Measurements from ENCODE around the gene NHLRC3. TPM values are rescaled to one million over a fixed set of nuclear protein-coding genes. Genes with fewer than 3 reads are reported as not detected.

Gene NHLRC3
- total RNA-seq, 1 experiment from 2014 or later, result 12.3 TPM

DNA sequence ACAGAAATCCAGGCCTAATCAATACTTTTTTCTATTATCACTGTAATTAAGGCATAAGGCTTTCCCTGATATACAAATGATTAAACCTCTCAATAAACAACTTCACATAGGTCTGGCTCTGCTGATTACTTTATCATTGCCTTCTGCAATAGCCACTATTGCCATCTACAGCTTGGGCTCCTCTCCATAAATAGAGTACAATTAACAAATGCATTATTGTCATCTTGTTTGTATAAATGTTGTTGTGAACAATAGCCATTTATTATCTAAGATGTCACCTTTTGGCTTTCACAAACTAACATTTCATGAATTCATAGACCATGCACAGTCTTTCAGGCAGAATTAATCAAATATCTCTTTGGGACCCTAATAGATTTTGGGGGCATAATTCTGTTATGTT is 53.3 kb downstream of the NHLRC3 start:
- POLR2A ChIA-PET (ENCODE audit: low non-redundant PET), result no interaction called here
- H3K4me3 ChIP-seq (ENCODE audit: low read depth, low read length, poor library complexity, severe bottlenecking), result no peak overlapping the region
- CTCF ChIA-PET, result no interaction called here
- no peak for DNase-seq (ENCODE audit: low spot score)
- H3K36me3 ChIP-seq (ENCODE audit: insufficient read depth, low read length, poor library complexity, severe bottlenecking), result no peaks in the 10 kb centered on the region
- intact Hi-C loops (cut with micrococcal nuclease; ENCODE audit: unreplicated experiment), result no loop called here
- H3K27me3 ChIP-seq (replicated peaks; ENCODE audit: insufficient read depth, low read depth, low read length, poor library complexity), result no peaks in the 10 kb centered on the region
- no peaks in the 10 kb centered on the region for H3K9me3 ChIP-seq (ENCODE audit: low read depth, low read length, poor library complexity, severe bottlenecking)
- BruUV-seq (replicated peaks), result no TSS peak
- no peak overlapping the region for H3K27ac ChIP-seq (ENCODE audit: low read depth, low read length, poor library complexity, severe bottlenecking)
- no peak for TF ChIP-seq EZH2 (IDR thresholded peaks at IDR 0.05; ENCODE audit: borderline replicate concordance, low read depth, low read length, poor library complexity, severe bottlenecking)
- TF ChIP-seq, protein P1, sequence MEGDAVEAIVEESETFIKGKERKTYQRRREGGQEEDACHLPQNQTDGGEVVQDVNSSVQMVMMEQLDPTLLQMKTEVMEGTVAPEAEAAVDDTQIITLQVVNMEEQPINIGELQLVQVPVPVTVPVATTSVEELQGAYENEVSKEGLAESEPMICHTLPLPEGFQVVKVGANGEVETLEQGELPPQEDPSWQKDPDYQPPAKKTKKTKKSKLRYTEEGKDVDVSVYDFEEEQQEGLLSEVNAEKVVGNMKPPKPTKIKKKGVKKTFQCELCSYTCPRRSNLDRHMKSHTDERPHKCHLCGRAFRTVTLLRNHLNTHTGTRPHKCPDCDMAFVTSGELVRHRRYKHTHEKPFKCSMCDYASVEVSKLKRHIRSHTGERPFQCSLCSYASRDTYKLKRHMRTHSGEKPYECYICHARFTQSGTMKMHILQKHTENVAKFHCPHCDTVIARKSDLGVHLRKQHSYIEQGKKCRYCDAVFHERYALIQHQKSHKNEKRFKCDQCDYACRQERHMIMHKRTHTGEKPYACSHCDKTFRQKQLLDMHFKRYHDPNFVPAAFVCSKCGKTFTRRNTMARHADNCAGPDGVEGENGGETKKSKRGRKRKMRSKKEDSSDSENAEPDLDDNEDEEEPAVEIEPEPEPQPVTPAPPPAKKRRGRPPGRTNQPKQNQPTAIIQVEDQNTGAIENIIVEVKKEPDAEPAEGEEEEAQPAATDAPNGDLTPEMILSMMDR (conservative IDR thresholded peaks at IDR 0.05; ENCODE audit: low read depth, low read length), result no peak
- no peaks in the 10 kb centered on the region for H3K4me1 ChIP-seq (ENCODE audit: insufficient read depth, low read length, poor library complexity, severe bottlenecking)

DNA sequence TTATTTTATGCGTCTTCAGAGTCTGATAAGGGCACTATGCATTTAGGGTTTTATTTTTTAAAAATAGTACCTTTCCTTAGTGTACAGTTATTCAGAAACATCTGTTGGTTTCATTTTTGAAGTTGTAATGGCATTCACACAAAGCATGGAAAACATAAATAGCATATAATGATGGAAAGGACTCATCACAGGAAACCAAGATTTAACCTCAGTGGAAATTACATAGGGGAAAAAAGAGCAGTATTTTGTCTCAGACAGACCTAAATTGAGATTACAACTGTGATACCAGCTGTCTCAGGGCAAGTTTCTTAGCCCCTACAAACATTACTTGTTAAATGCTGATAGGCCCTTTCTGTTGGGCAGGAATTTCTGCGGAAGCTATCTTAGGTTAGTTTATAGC is 57.2 kb downstream of the NHLRC3 start:
- Histone ChIP-seq H3K4me1 (ENCODE audit: insufficient read depth, low read length, poor library complexity, severe bottlenecking) (peaks cover 4% of the 10 kb centered on the region), H3K27me3 (replicated peaks; ENCODE audit: insufficient read depth, low read depth, low read length, poor library complexity) (no peaks in the 10 kb centered on the region), H3K9me3 (ENCODE audit: low read depth, low read length, poor library complexity, severe bottlenecking) (no peaks in the 10 kb centered on the region), H3K36me3 (ENCODE audit: insufficient read depth, low read length, poor library complexity, severe bottlenecking) (no peaks in the 10 kb centered on the region), H3K4me3 (ENCODE audit: low read depth, low read length, poor library complexity, severe bottlenecking) (no peak overlapping the region), H3K27ac (ENCODE audit: low read depth, low read length, poor library complexity, severe bottlenecking) (no peak overlapping the region)
- CTCF ChIA-PET, result no interaction called here
- no TSS peak for BruUV-seq (replicated peaks)
- intact Hi-C loops (cut with micrococcal nuclease; ENCODE audit: unreplicated experiment), result no loop called here
- POLR2A ChIA-PET (ENCODE audit: low non-redundant PET), result no interaction called here
- no peak for TF ChIP-seq EZH2 (IDR thresholded peaks at IDR 0.05; ENCODE audit: borderline replicate concordance, low read depth, low read length, poor library complexity, severe bottlenecking)
- no peak for DNase-seq (ENCODE audit: low spot score)

DNA sequence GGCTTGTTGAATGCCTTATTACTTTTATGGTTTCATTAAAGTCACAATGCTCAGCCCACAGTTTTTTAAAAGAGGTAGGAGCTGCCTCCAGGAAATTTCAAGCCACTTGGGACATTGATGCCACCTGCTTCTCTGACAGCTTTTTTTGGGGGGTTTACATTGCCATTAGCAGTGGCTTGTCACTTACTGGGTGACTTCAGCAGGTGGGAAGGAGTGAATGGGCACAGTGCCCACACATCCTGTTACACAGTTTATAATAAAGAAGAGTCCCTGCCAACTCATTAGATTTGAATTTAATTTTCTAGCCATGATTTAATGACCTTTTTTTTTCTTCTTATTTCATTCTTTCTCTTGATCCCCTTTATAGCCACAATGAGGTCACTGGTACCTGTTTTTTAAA is 61.0 kb downstream of the NHLRC3 start:
- BruUV-seq (replicated peaks), result no TSS peak
- H3K36me3 ChIP-seq (ENCODE audit: insufficient read depth, low read length, poor library complexity, severe bottlenecking), result no peaks in the 10 kb centered on the region
- H3K27ac ChIP-seq (ENCODE audit: low read depth, low read length, poor library complexity, severe bottlenecking), result no peak overlapping the region
- no peak overlapping the region for H3K4me3 ChIP-seq (ENCODE audit: low read depth, low read length, poor library complexity, severe bottlenecking)
- H3K27me3 ChIP-seq (replicated peaks; ENCODE audit: insufficient read depth, low read depth, low read length, poor library complexity), result no peaks in the 10 kb centered on the region
- no peaks in the 10 kb centered on the region for H3K9me3 ChIP-seq (ENCODE audit: low read depth, low read length, poor library complexity, severe bottlenecking)
- intact Hi-C loops (cut with micrococcal nuclease; ENCODE audit: unreplicated experiment), result no loop called here
- ChIA-PET POLR2A (ENCODE audit: low non-redundant PET) (no interaction called here), CTCF (no interaction called here)
- no peak for TF ChIP-seq EZH2 (IDR thresholded peaks at IDR 0.05; ENCODE audit: borderline replicate concordance, low read depth, low read length, poor library complexity, severe bottlenecking)
- TF ChIP-seq, protein P1 (conservative IDR thresholded peaks at IDR 0.05; ENCODE audit: low read depth, low read length), result no peak
- DNase-seq (ENCODE audit: low spot score), result peak; percentile 10
- H3K4me1 ChIP-seq (ENCODE audit: insufficient read depth, low read length, poor library complexity, severe bottlenecking), result peaks cover 4% of the 10 kb centered on the region

Other genes starting within 250 kb of the NHLRC3 start
- gene STOML3, start 47.6 kb upstream of the NHLRC3 start, total RNA-seq (2021), result not detected in 2 replicates
- 58.5 and 58.7 TPM in 2 replicates for gene PROSER1, start 367 bp upstream of the NHLRC3 start, total RNA-seq (2021)

Measured in A673 (cell line).